ENCODE measurements around the gene THBS1.

DNA sequence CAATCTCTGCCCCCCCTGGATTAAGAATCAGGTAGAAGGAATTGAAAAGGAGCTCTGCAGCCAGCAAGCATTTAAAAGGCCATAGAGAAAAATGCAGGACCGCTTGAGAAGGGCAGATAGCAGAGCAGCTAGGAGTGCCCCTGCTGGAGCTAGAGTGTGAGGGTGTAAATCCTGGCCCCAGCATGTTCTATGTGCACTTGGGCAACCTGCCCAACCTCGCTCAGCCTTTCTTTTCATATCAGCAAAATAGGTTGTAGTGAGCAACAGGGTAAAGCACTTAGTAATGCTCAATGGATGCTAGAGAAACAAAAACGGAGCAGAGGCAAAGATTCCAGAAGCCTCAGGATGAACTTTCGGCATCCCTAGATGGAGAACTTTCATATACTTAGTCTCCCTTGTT is 25.0 kb upstream of the THBS1 start:
- TF ChIP-seq, protein P1, sequence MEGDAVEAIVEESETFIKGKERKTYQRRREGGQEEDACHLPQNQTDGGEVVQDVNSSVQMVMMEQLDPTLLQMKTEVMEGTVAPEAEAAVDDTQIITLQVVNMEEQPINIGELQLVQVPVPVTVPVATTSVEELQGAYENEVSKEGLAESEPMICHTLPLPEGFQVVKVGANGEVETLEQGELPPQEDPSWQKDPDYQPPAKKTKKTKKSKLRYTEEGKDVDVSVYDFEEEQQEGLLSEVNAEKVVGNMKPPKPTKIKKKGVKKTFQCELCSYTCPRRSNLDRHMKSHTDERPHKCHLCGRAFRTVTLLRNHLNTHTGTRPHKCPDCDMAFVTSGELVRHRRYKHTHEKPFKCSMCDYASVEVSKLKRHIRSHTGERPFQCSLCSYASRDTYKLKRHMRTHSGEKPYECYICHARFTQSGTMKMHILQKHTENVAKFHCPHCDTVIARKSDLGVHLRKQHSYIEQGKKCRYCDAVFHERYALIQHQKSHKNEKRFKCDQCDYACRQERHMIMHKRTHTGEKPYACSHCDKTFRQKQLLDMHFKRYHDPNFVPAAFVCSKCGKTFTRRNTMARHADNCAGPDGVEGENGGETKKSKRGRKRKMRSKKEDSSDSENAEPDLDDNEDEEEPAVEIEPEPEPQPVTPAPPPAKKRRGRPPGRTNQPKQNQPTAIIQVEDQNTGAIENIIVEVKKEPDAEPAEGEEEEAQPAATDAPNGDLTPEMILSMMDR (IDR thresholded peaks at IDR 0.05): no peak
- TF ChIP-seq EZH2 (IDR thresholded peaks at IDR 0.05; ENCODE audit: borderline replicate concordance, insufficient read depth, low read depth, low read length, poor library complexity, severe bottlenecking): no peak
